ENCODE measurements around the gene HDDC2. TPM values are rescaled to one million over a fixed set of nuclear protein-coding genes. Genes with fewer than 3 reads are reported as not detected.
"Not testable (repeated sequence)": the region's sequence is repeated elsewhere in the genome, so short reads cannot be mapped to it uniquely, and the experiment has no call there.

The HDDC2 gene
- total RNA-seq, 1 experiment from 2014 or later, result 96.8 TPM

DNA sequence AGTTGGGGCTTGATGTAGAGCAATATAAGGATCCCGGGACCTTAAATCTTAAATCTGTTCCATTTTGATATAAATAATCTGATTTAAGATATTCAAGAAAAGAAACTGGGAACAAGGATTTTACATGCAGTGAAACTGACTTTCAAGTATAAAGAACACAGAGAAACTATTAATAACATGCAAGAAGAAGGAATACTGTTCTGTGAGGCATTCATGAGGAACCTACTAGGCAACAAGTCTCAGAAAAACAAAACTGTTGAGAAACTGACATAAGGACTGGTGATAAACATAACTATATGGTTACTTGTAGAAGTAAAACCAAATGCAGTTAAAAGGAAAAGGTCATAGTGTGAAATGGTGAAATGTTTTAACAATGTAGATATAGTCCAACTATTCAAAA is 15.8 kb downstream of the HDDC2 start:
- H3K27me3 ChIP-seq (ENCODE audit: low read length), result no peaks in the 10 kb centered on the region
- H3K36me3 ChIP-seq (ENCODE audit: low read depth, low read length), result peaks cover 11% of the 10 kb centered on the region; the same call in 1 of the 2 replicates
- H3F3A ChIP-seq (ENCODE audit: low read length, unreplicated experiment), result no peaks in the 10 kb centered on the region
- H3K9me3 ChIP-seq (ENCODE audit: low read length), result no peaks in the 10 kb centered on the region
- H3K4me2 ChIP-seq (ENCODE audit: low read length), result no peak overlapping the region
- ATAC-seq (no peak), DNase-seq (no peak)
- CTCF ChIA-PET, result no interaction called here
- H3K4me3 ChIP-seq (ENCODE audit: low read length), result no peak overlapping the region
- H3K79me2 ChIP-seq (ENCODE audit: low read length), result no peaks in the 10 kb centered on the region
- H2AFZ ChIP-seq (ENCODE audit: low read length), result no peak overlapping the region
- intact Hi-C loops (cut with micrococcal nuclease), result no loop called here
- H4K20me1 ChIP-seq (ENCODE audit: low read length), result no peaks in the 10 kb centered on the region
- H3K9me2 ChIP-seq (replicated peaks; ENCODE audit: low read length), result no peaks in the 10 kb centered on the region
- H3K4me1 ChIP-seq (ENCODE audit: insufficient read depth, low read length), result no peaks in the 10 kb centered on the region
- H3K27ac ChIP-seq (ENCODE audit: low read length), result no peak overlapping the region
- POLR2A ChIA-PET (ENCODE audit: unreplicated experiment), result no interaction called here
- TF ChIP-seq EZH2phosphoT487 (IDR thresholded peaks at IDR 0.05; ENCODE audit: borderline replicate concordance, low read length) (no peak), EZH2 (IDR thresholded peaks at IDR 0.05; ENCODE audit: low read length, unreplicated experiment) (no peak)
- TF ChIP-seq, protein P1, sequence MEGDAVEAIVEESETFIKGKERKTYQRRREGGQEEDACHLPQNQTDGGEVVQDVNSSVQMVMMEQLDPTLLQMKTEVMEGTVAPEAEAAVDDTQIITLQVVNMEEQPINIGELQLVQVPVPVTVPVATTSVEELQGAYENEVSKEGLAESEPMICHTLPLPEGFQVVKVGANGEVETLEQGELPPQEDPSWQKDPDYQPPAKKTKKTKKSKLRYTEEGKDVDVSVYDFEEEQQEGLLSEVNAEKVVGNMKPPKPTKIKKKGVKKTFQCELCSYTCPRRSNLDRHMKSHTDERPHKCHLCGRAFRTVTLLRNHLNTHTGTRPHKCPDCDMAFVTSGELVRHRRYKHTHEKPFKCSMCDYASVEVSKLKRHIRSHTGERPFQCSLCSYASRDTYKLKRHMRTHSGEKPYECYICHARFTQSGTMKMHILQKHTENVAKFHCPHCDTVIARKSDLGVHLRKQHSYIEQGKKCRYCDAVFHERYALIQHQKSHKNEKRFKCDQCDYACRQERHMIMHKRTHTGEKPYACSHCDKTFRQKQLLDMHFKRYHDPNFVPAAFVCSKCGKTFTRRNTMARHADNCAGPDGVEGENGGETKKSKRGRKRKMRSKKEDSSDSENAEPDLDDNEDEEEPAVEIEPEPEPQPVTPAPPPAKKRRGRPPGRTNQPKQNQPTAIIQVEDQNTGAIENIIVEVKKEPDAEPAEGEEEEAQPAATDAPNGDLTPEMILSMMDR (conservative IDR thresholded peaks at IDR 0.05; ENCODE audit: low read depth, low read length), result no peak
- BruUV-seq (replicated peaks), result no TSS peak
- H3K9ac ChIP-seq (ENCODE audit: low read length), result no peak overlapping the region

DNA sequence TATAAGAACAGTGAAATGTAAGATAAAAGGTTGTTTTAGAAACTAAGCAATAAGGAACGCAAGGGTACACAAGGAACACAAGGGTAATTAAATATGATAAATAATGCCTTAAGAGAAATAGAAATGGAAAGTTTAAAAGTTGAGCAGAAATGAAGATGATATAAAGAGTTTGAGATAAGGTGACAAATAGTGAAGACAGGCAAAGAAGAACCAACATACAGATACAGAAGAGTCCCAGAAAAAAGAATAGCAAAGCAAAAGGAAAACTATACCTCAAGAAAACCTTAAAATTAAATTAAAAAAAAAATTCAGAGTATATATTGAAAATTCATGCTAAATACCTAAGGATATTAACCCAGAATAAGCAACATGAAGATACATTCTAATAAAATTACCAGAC is 16.4 kb downstream of the HDDC2 start:
- H3K79me2 ChIP-seq (ENCODE audit: low read length), result no peaks in the 10 kb centered on the region
- BruUV-seq (replicated peaks), result no TSS peak
- POLR2A ChIA-PET (ENCODE audit: unreplicated experiment), result no interaction called here
- no peaks in the 10 kb centered on the region for H3K27me3 ChIP-seq (ENCODE audit: low read length)
- H3K36me3 ChIP-seq (ENCODE audit: low read depth, low read length), result peaks cover 11% of the 10 kb centered on the region; the same call in 1 of the 2 replicates
- ATAC-seq (no peak), DNase-seq (no peak)
- H3K9me2 ChIP-seq (replicated peaks; ENCODE audit: low read length), result no peaks in the 10 kb centered on the region
- H2AFZ ChIP-seq (ENCODE audit: low read length), result no peak overlapping the region
- H3F3A ChIP-seq (ENCODE audit: low read length, unreplicated experiment), result no peaks in the 10 kb centered on the region
- H3K4me1 ChIP-seq (ENCODE audit: insufficient read depth, low read length), result no peaks in the 10 kb centered on the region
- no peak overlapping the region for H3K4me2 ChIP-seq (ENCODE audit: low read length)
- no peak overlapping the region for H3K9ac ChIP-seq (ENCODE audit: low read length)
- CTCF ChIA-PET, result no interaction called here
- H3K27ac ChIP-seq (ENCODE audit: low read length), result no peak overlapping the region
- no peak overlapping the region for H3K4me3 ChIP-seq (ENCODE audit: low read length)
- intact Hi-C loops (cut with micrococcal nuclease), result no loop called here
- no peaks in the 10 kb centered on the region for H4K20me1 ChIP-seq (ENCODE audit: low read length)
- TF ChIP-seq, protein P1 (conservative IDR thresholded peaks at IDR 0.05; ENCODE audit: low read depth, low read length), result no peak
- TF ChIP-seq EZH2phosphoT487 (IDR thresholded peaks at IDR 0.05; ENCODE audit: borderline replicate concordance, low read length), result no peak
- TF ChIP-seq EZH2 (IDR thresholded peaks at IDR 0.05; ENCODE audit: low read length, unreplicated experiment), result no peak
- H3K9me3 ChIP-seq (ENCODE audit: low read length), result no peaks in the 10 kb centered on the region

DNA sequence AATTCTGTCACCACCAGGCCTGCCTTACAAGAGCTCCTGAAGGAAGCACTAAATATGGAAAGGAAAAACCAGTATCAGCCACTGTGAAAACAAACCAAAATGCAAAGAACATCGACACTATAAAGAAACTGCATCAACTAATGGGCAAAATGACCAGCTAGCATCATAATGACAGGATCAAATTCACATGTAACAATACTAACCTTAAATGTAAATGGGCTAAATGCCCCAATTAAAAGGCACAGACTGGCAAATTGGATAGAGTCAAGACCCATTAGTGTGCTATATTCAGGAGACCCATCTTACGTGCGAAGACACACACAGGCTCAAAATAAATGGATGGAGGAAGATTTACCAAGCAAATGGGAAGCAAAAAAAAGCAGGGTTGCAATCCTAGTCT is 19.3 kb downstream of the HDDC2 start:
- H3K4me1 ChIP-seq (ENCODE audit: insufficient read depth, low read length); H3K27ac ChIP-seq (ENCODE audit: low read length); H2AFZ ChIP-seq (ENCODE audit: low read length); DNase-seq; H4K20me1 ChIP-seq (ENCODE audit: low read length); H3K9ac ChIP-seq (ENCODE audit: low read length); H3K4me3 ChIP-seq (ENCODE audit: low read length); BruUV-seq (replicated peaks); ATAC-seq; H3K9me2 ChIP-seq (replicated peaks; ENCODE audit: low read length); POLR2A ChIA-PET (ENCODE audit: unreplicated experiment); H3F3A ChIP-seq (ENCODE audit: low read length, unreplicated experiment); CTCF ChIA-PET; H3K27me3 ChIP-seq (ENCODE audit: low read length); H3K79me2 ChIP-seq (ENCODE audit: low read length); intact Hi-C loops (cut with micrococcal nuclease); H3K9me3 ChIP-seq (ENCODE audit: low read length); H3K4me2 ChIP-seq (ENCODE audit: low read length): not testable (repeated sequence)
- H3K36me3 ChIP-seq (ENCODE audit: low read depth, low read length), result peaks cover 11% of the 10 kb centered on the region; the same call in 1 of the 2 replicates

DNA sequence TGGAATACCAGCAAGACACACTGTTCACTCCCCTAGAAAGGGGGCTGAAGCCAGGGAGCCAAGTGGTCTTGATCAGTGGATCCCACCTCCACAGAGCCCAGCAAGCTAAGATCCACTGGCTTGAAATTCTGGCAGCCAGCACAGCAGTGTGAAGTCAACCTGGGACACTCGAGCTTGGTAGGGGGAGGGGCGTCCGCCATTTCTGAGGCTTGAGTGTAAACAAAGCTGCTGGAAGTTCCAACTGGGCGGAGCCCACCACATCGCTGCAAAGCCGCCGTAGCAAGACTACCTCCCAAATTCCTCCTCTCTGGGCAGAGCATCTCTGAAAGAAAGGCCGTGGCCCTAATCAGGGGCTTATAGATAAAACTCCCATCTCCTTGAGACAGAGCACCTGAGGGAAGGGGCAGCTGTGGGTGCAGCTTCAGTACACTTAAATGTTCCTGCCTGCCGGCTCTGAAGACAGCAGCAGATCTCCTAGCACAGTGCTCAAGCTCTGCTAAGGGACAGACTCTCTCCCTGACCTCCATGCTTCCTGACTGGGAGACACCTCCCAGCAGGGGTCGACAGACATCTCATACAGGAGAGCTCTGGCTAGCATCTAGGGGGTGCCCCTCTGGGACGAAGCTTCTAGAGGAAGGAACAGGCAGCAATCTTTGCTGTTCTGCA is 21.3 kb downstream of the HDDC2 start:
- H3K9me3 ChIP-seq (ENCODE audit: low read length); H3K27ac ChIP-seq (ENCODE audit: low read length); H3K27me3 ChIP-seq (ENCODE audit: low read length); BruUV-seq (replicated peaks); H4K20me1 ChIP-seq (ENCODE audit: low read length); CTCF ChIA-PET; H3K36me3 ChIP-seq (ENCODE audit: low read depth, low read length); H3K4me3 ChIP-seq (ENCODE audit: low read length); H3K4me1 ChIP-seq (ENCODE audit: insufficient read depth, low read length); H3F3A ChIP-seq (ENCODE audit: low read length, unreplicated experiment); ATAC-seq; H3K9ac ChIP-seq (ENCODE audit: low read length); H3K9me2 ChIP-seq (replicated peaks; ENCODE audit: low read length); H3K79me2 ChIP-seq (ENCODE audit: low read length); DNase-seq; POLR2A ChIA-PET (ENCODE audit: unreplicated experiment); intact Hi-C loops (cut with micrococcal nuclease); H3K4me2 ChIP-seq (ENCODE audit: low read length); H2AFZ ChIP-seq (ENCODE audit: low read length): not testable (repeated sequence)
